Endothelial cell of umbilical vein (primary cell): ENCODE data around the gene PTGR3. TPM values are rescaled to one million over a fixed set of nuclear protein-coding genes. Genes with fewer than 3 reads are reported as not detected.

ENCODE experiments used
- Bru-seq: library from RNA; stranded (reverse); fragments of 400-500 nt; gene quantifications from one replicate; lab custom pipeline; 2021; lab: Mats Ljungman, UMichigan
- BruChase-seq, 2 experiments: library from RNA; stranded (reverse); fragments of 400-500 nt; gene quantifications; one replicate each; lab custom pipeline; 2021; lab: Mats Ljungman, UMichigan
- BruUV-seq: library from RNA; stranded (reverse); fragments of 400-500 nt; replicated peaks from 2 replicates; lab custom pipeline; 2021; lab: Mats Ljungman, UMichigan
- CTCF ChIA-PET: fragments of 300-600, 350-600 bp; sonication (Branson Sonifier 250); formaldehyde crosslinking; loops from one replicate; lab custom pipeline; 2021; ENCODE audit warnings: antibody characterized with exemption, inconsistent platforms; lab: Charles Lee
- POLR2A ChIA-PET: fragments of 300-600, 350-600 bp; sonication (Branson Sonifier 250); formaldehyde crosslinking; loops from one replicate; lab custom pipeline; 2021; ENCODE audit warnings: antibody characterized with exemption, inconsistent platforms; lab: Charles Lee
- DNase-seq: peaks from one replicate; pipeline ENCODE4 v3.0.0-alpha.2; 2011; ENCODE audit warnings: low read depth, low spot score
- FAIRE-seq: peaks from 2 replicates; lab custom pipeline; 2011; peaks lifted over from hg19 to GRCh38; lab: Jason Lieb, UNC
- H2AFZ ChIP-seq: 2 replicates; pipeline ENCODE4 v1.6.0; 2012; ENCODE audit warnings: low read depth, low read length, control low read depth, inconsistent platforms
- H3K27ac ChIP-seq: 2 replicates; pipeline ENCODE4 v1.5.1; 2011; ENCODE audit warnings: low read depth, mild to moderate bottlenecking, control low read depth, low read length, moderate library complexity; ENCODE audit not compliant: insufficient read depth
- H3K27me3 ChIP-seq, 2 experiments: 2 replicates each; pipeline versions ENCODE4 v1.6.0 to v1.6.1; 2011; ENCODE audit warnings: low read length in 2 of 2, mixed read lengths in 1 of 2; ENCODE audit not compliant: control insufficient read depth in 2 of 2, insufficient read depth in 2 of 2
- H3K36me3 ChIP-seq, 2 experiments: 2 replicates in 1 of 2; 3 replicates in 1 of 2; pipeline ENCODE4 v1.5.1; 2011; ENCODE audit warnings: low read length in 2 of 2, mild to moderate bottlenecking in 1 of 2, moderate library complexity in 1 of 2; ENCODE audit not compliant: control insufficient read depth in 2 of 2, insufficient read depth in 2 of 2; ENCODE audit errors: extremely low read depth in 1 of 2
- H3K4me1 ChIP-seq: 3 replicates; pipeline ENCODE4 v1.5.1; 2011; ENCODE audit warnings: mild to moderate bottlenecking, low read length; ENCODE audit not compliant: control insufficient read depth, insufficient read depth; ENCODE audit errors: extremely low read depth
- H3K4me2 ChIP-seq: 2 replicates; pipeline ENCODE4 v1.6.1; 2011; ENCODE audit warnings: low read length, control low read depth, mixed read lengths; ENCODE audit not compliant: insufficient read depth
- H3K4me3 ChIP-seq, 3 experiments: fragments of 200-600 bp in 1 of 3; sonication (generic), shearing (Covaris generic) in 1 of 3; replicated peaks in 1 of 3; 2 replicates each; pipeline ENCODE4 v1.5.1; 2011 to 2016; ENCODE audit warnings: control low read depth in 3 of 3, low read length in 3 of 3, mild to moderate bottlenecking in 2 of 3, inconsistent platforms in 1 of 3, low read depth in 1 of 3, moderate library complexity in 1 of 3; ENCODE audit not compliant: insufficient read depth in 1 of 3
- H3K79me2 ChIP-seq: 2 replicates; pipeline ENCODE4 v1.6.0; 2012; ENCODE audit warnings: low read length, inconsistent platforms; ENCODE audit not compliant: control insufficient read depth, insufficient read depth
- H3K9ac ChIP-seq: replicated peaks from 2 replicates; pipeline ENCODE3; 2011; ENCODE audit warnings: low read length, control low read depth; ENCODE audit not compliant: insufficient read depth; ENCODE audit errors: extremely low read depth
- H3K9me1 ChIP-seq: replicated peaks from 3 replicates; pipeline ENCODE4 v1.6.0; 2011; ENCODE audit warnings: mild to moderate bottlenecking, low read length; ENCODE audit not compliant: control insufficient read depth, insufficient read depth; ENCODE audit errors: extremely low read depth
- H3K9me3 ChIP-seq: replicated peaks from 2 replicates; pipeline ENCODE4 v1.5.1; 2012; ENCODE audit warnings: low read length, inconsistent platforms; ENCODE audit not compliant: control insufficient read depth, insufficient read depth
- H4K20me1 ChIP-seq: replicated peaks from 2 replicates; pipeline ENCODE3; 2011; ENCODE audit warnings: mild to moderate bottlenecking, low read length; ENCODE audit not compliant: control insufficient read depth, insufficient read depth; ENCODE audit errors: extremely low read depth
- CTCF ChIP-seq, 2 donors: IDR thresholded peaks; 1 replicate in 1 of 2; 2 replicates in 1 of 2; pipeline ENCODE4 v1.5.1; 2011; ENCODE audit warnings: low read length in 2 of 2, mild to moderate bottlenecking in 2 of 2, moderate library complexity in 2 of 2, control low read depth in 1 of 2, inconsistent platforms in 1 of 2, low read depth in 1 of 2; ENCODE audit not compliant: insufficient read depth in 1 of 2; ENCODE audit errors: extremely low read depth in 1 of 2
- POLR2AphosphoS5 ChIP-seq: IDR thresholded peaks from 2 replicates; pipeline ENCODE4 v1.6.1; 2012; ENCODE audit warnings: low read depth, mild to moderate bottlenecking, control low read depth, low read length, moderate library complexity; ENCODE audit not compliant: insufficient read depth
- dilution Hi-C: fragments of 300-500 bp; cut with MboI; formaldehyde crosslinking; loops from one replicate; pipeline ENCODE4 v1.15.0; 2019; ENCODE audit warnings: low sequenced_read_pairs; ENCODE audit not compliant: extremely low pct_ligation_motif_present
- intact Hi-C: fragments of 100-400 bp; cut with micrococcal nuclease; formaldehyde crosslinking; loops from one replicate; pipeline ENCODE4 v1.10.0; 2022
- long read RNA-seq: library from polyadenylated mRNA; stranded (forward); transcript quantifications from one replicate; pipeline ENCODE4 v2.0.0, GENCODE V29; 2021
- polyA minus RNA-seq, 3 experiments: library from RNA; depleted of rRNA, polyadenylated mRNA; stranded (reverse); fragments of >200 nt; gene quantifications; 1 replicate in 1 of 3; 2 replicates in 2 of 3; pipeline ENCODE4 v1.2.3, GENCODE V29; 2011
- polyA plus RNA-seq, 4 experiments: library from polyadenylated mRNA; depleted of rRNA in 3 of 4; stranded (reverse) in 3 of 4; unstranded in 1 of 4; fragments of >200 nt; gene quantifications; 2 replicates each; pipeline versions ENCODE4 v1.2.1 to v1.2.3, GENCODE V29; 2011 to 2012; ENCODE audit warnings: missing spikeins in 1 of 4
- total RNA-seq: library from RNA; stranded (reverse); gene quantifications from 2 replicates; pipeline ENCODE4 v1.2.3, GENCODE V29; 2021

The PTGR3 gene
- total RNA-seq (18.3 and 21.9 TPM in 2 replicates), polyA plus RNA-seq (10.0 and 13.9 TPM in 2 replicates), polyA minus RNA-seq (27.0 and 27.8 TPM in 2 replicates), Bru-seq, nascent RNA (percentile 74 among the genes with signal in this experiment), BruChase-seq, experiment 1, labeled RNA remaining after a 6-hour chase (percentile 72 among the genes with signal in this experiment), BruChase-seq, experiment 2, labeled RNA remaining after a 2-hour chase (percentile 85 among the genes with signal in this experiment)
- polyA plus RNA-seq (2011; cell fraction: cytosol; rRNA removed), result 13.9 and 14.1 TPM in 2 replicates
- polyA plus RNA-seq (2011; cell fraction: nucleus; rRNA removed), result 37.1 and 46.1 TPM in 2 replicates
- polyA plus RNA-seq (2012), result 15.8 and 20.0 TPM in 2 replicates
- 19.0 TPM for polyA minus RNA-seq (2011; cell fraction: cytosol; rRNA and poly(A)+ RNA removed)
- polyA minus RNA-seq (2011; cell fraction: nucleus; rRNA and poly(A)+ RNA removed), result 16.1 and 17.8 TPM in 2 replicates
- long read RNA-seq, full-length matches to known transcripts, result 18 of 62 reads
- long read RNA-seq, partial matches to known transcripts, result 0 of 62 reads
- long read RNA-seq, other reads (novel, unspliced or antisense), result 44 of 62 reads

DNA sequence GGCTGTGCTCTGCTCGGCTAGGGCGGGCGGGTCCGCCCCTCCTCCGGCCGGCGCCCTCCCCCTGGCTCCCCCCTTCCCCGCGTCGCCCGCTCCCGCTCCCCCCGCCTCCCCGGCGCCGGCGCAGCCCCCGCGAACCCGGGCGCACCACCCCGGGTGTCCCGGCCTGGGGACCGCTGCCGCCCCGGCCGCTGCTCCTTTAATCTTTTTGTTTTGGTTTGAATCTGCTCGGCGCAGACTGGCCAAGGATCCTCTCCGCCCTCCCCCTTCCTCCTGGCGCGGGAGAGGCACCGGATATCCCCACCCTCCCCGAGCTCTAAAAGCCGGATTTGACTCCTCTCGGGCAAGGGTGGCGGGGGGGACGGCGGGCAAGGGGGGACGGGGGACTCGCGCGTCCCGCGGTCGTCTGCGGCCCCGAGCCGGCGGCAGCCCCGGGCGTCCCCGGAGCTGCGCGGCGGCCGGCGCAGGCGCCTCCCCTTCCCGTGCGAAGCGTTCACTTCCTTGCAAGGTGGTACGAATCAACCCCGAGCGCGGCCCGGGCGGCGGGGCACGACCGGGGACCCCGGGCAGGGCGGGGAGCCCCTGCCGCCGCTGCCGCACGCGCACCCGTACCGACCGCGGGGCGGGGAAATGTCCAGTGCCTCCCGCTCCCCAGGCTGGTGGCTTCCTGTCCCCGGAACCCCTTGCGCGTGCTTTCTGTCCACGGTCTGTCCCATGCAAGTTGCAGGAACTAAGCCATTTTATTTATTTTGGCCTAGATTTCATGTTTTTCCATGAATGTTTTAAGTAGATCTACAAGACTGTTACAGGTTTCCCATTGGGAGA, at the start of gene PTGR3:
TSS of gene PTGR3 (minus strand) at position 11 of the 822 bp plus-strand sequence. CDS start 81 bp downstream, outside the sequence.
- DNase-seq (peak; percentile 89), FAIRE-seq (peak; percentile 76)
- peak within 1 kb of the TSS; percentile 96 for H3K4me2 ChIP-seq
- intact Hi-C loops, result loop anchor here (1.0 to 10.0 kb wide), 8 partner anchors 21 to 715 kb away; partner anchors contain the start of genes CNDP2 and ZNF407
- H3K9me3 ChIP-seq, result no peaks in the 10 kb centered on the region
- H4K20me1 ChIP-seq, result no peaks in the 10 kb centered on the region
- peak within 1 kb of the TSS; percentile 88 for H3K27ac ChIP-seq
- CTCF ChIA-PET, result interaction anchor here (0.6 to 1.5 kb wide), 3 partner anchors 82 to 556 kb away, joined by 3 to 5 read pairs (median 3); no protein-coding TSS in a partner anchor
- H3K9ac ChIP-seq, result peak within 1 kb of the TSS; percentile 86
- POLR2A ChIA-PET, result interaction anchor here (0.6 to 1.7 kb wide), 3 partner anchors 26 to 83 kb away, joined by 3 to 6 read pairs (median 6); no protein-coding TSS in a partner anchor
- peak within 1 kb of the TSS; percentile 73 to 97 (median 83) for H3K4me3 ChIP-seq
- BruUV-seq, result no TSS peak
- no peaks in the 10 kb centered on the region for H3K36me3 ChIP-seq
- H3K79me2 ChIP-seq, result peaks cover 42% of the 10 kb centered on the region
- peaks cover 46% of the 10 kb centered on the region for H3K4me1 ChIP-seq
- peak within 1 kb of the TSS; percentile 79 for H2AFZ ChIP-seq
- dilution Hi-C loops, result no loop called here
- no peaks in the 10 kb centered on the region for H3K9me1 ChIP-seq
- TF ChIP-seq CTCF (IDR thresholded peaks at IDR 0.05; ENCODE audit: extremely low read depth in 1 of 2, insufficient read depth in 1 of 2, low read depth in 1 of 2, low read length in 2 of 2) (no peak), POLR2AphosphoS5 (peak; percentile 34)
- H3K27me3 ChIP-seq, result no peaks in the 10 kb centered on the region
